ENCODE data around the gene FMNL2.

The FMNL2 gene

DNA sequence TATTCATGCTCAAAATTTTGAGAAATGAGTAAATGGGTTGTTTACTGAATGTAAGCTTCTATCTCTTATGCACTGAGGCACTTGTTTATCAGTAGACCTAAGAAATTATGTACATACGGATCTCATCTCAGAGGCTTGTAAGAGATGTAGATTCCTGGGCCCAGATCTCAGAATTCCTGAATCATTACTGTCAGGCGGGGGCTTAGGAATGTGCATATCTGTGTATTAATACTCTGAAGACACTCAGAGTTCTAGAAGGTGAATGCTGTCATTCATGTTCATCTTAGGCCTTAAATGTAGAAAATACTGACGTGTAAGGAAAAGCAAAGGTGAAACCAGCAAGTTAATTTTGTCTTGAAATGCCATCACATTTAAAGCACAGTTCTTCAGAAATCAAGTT lies 169.6 kb downstream of the FMNL2 start:
- H3K27me3 ChIP-seq (ENCODE audit: control insufficient read depth, insufficient read depth, low read length) = no peaks in the 10 kb centered on the region
- no CpG with 5 or more reads among the region's 3 CpGs for WGBS (ENCODE audit: insufficient coverage, insufficient read length)
- no peak overlapping the region for H3K4me3 ChIP-seq (ENCODE audit: low read length)
- no peaks in the 10 kb centered on the region for H3K9me3 ChIP-seq (ENCODE audit: control insufficient read depth, insufficient read depth, low read length)
- H3K4me1 ChIP-seq (ENCODE audit: control insufficient read depth, insufficient read depth, low read length) = no peaks in the 10 kb centered on the region
- no peaks in the 10 kb centered on the region for H3K36me3 ChIP-seq (ENCODE audit: control insufficient read depth, insufficient read depth, low read length)
- H3K27ac ChIP-seq (ENCODE audit: low read length) = no peak overlapping the region
- no peak for DNase-seq (ENCODE audit: low read depth, low spot score)

DNA sequence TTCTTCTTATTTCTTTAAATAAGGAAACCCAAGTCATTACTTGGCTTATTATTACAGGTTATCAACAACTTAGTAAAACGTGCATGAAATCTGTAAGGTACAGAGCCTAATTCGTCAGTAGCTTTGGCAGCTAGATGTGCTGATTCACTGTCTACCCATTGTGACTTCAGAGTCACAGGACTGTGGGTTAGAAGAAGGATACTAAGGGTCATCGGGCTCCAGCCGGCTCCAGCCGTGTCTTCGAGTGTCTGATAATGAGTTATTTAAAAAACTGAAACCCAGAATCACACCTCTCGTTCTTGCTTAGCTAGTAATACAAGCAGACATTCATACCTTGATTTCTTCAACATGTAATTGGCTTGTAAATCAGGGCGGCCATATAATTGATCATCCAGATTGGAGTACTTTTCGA lies 170.5 kb downstream of the FMNL2 start:
- WGBS (ENCODE audit: insufficient coverage, insufficient read length) = no CpG with 5 or more reads among the region's 9 CpGs
- H3K9me3 ChIP-seq (ENCODE audit: control insufficient read depth, insufficient read depth, low read length) = no peaks in the 10 kb centered on the region
- no peaks in the 10 kb centered on the region for H3K4me1 ChIP-seq (ENCODE audit: control insufficient read depth, insufficient read depth, low read length)
- H3K27ac ChIP-seq (ENCODE audit: low read length) = no peak overlapping the region
- no peak for DNase-seq (ENCODE audit: low read depth, low spot score)
- H3K36me3 ChIP-seq (ENCODE audit: control insufficient read depth, insufficient read depth, low read length) = no peaks in the 10 kb centered on the region
- no peak overlapping the region for H3K4me3 ChIP-seq (ENCODE audit: low read length)
- no peaks in the 10 kb centered on the region for H3K27me3 ChIP-seq (ENCODE audit: control insufficient read depth, insufficient read depth, low read length)

GRCh38 chr2:152506843-152507242 lies 171.9 kb downstream of the FMNL2 start:
- Histone ChIP-seq H3K9me3 (ENCODE audit: control insufficient read depth, insufficient read depth, low read length) (no peaks in the 10 kb centered on the region), H3K4me1 (ENCODE audit: control insufficient read depth, insufficient read depth, low read length) (no peaks in the 10 kb centered on the region), H3K4me3 (ENCODE audit: low read length) (no peak overlapping the region), H3K27me3 (ENCODE audit: control insufficient read depth, insufficient read depth, low read length) (no peaks in the 10 kb centered on the region), H3K27ac (ENCODE audit: low read length) (no peak overlapping the region), H3K36me3 (ENCODE audit: control insufficient read depth, insufficient read depth, low read length) (no peaks in the 10 kb centered on the region)
- no peak for DNase-seq (ENCODE audit: low read depth, low spot score)
- WGBS (ENCODE audit: insufficient coverage, insufficient read length) = no CpG with 5 or more reads among the region's 4 CpGs

DNA sequence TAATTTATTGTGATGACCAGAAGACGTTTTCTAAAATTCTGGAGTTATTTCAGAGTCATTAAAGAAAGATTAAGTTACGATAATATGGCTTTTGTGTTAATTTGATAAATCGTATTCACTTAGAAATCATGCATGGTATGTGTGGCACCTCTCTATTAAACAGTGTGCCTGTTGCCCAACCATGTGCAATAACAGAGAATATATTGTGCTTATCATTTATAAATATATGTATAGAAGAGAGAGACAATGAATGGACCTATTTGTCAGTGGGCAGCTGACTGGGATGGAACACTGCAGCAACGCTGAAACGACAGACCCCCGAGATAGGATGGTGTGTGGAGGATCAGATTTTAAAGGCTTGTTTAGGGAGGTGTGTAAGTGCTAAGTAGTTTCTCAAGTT lies 172.9 kb downstream of the FMNL2 start:
- no peaks in the 10 kb centered on the region for H3K27me3 ChIP-seq (ENCODE audit: control insufficient read depth, insufficient read depth, low read length)
- no peaks in the 10 kb centered on the region for H3K4me1 ChIP-seq (ENCODE audit: control insufficient read depth, insufficient read depth, low read length)
- no peak overlapping the region for H3K4me3 ChIP-seq (ENCODE audit: low read length)
- H3K9me3 ChIP-seq (ENCODE audit: control insufficient read depth, insufficient read depth, low read length) = no peaks in the 10 kb centered on the region
- H3K36me3 ChIP-seq (ENCODE audit: control insufficient read depth, insufficient read depth, low read length) = no peaks in the 10 kb centered on the region
- WGBS (ENCODE audit: insufficient coverage, insufficient read length) = 100% methylated on average over 3 of the region's 6 CpGs
- H3K27ac ChIP-seq (ENCODE audit: low read length) = no peak overlapping the region
- no peak for DNase-seq (ENCODE audit: low read depth, low spot score)

DNA sequence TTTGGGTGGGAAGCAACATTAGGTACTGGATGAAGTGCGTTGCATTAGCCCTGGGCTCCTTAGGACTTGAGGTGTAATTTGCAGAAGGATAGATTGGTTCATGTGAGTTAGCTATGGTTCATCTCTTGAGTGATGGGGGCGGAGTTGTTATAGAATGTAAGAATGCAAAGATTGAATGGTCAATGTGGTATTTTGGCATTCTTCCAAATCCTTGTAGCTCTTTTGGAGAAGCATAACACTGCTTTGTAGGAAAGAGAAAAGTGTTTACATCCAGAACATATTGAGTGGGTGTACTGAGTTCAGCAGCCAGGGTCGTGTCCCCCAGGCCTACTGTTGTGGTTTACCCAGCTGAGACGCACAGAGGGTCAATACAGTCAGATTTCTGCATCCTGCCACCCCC lies 173.5 kb downstream of the FMNL2 start:
- Histone ChIP-seq H3K4me1 (ENCODE audit: control insufficient read depth, insufficient read depth, low read length) (no peaks in the 10 kb centered on the region), H3K9me3 (ENCODE audit: control insufficient read depth, insufficient read depth, low read length) (no peaks in the 10 kb centered on the region), H3K4me3 (ENCODE audit: low read length) (no peak overlapping the region), H3K36me3 (ENCODE audit: control insufficient read depth, insufficient read depth, low read length) (no peaks in the 10 kb centered on the region), H3K27me3 (ENCODE audit: control insufficient read depth, insufficient read depth, low read length) (no peaks in the 10 kb centered on the region), H3K27ac (ENCODE audit: low read length) (no peak overlapping the region)
- no CpG with 5 or more reads among the region's 4 CpGs for WGBS (ENCODE audit: insufficient coverage, insufficient read length)
- no peak for DNase-seq (ENCODE audit: low read depth, low spot score)

GRCh38 chr2:152509772-152510491 lies 175.0 kb downstream of the FMNL2 start:
- Histone ChIP-seq H3K27ac (ENCODE audit: low read length) (no peak overlapping the region), H3K4me3 (ENCODE audit: low read length) (no peak overlapping the region), H3K4me1 (ENCODE audit: control insufficient read depth, insufficient read depth, low read length) (no peaks in the 10 kb centered on the region), H3K9me3 (ENCODE audit: control insufficient read depth, insufficient read depth, low read length) (no peaks in the 10 kb centered on the region), H3K36me3 (ENCODE audit: control insufficient read depth, insufficient read depth, low read length) (no peaks in the 10 kb centered on the region), H3K27me3 (ENCODE audit: control insufficient read depth, insufficient read depth, low read length) (no peaks in the 10 kb centered on the region)
- WGBS (ENCODE audit: insufficient coverage, insufficient read length) = no CpG with 5 or more reads among the region's 3 CpGs
- DNase-seq (ENCODE audit: low read depth, low spot score) = no peak

DNA sequence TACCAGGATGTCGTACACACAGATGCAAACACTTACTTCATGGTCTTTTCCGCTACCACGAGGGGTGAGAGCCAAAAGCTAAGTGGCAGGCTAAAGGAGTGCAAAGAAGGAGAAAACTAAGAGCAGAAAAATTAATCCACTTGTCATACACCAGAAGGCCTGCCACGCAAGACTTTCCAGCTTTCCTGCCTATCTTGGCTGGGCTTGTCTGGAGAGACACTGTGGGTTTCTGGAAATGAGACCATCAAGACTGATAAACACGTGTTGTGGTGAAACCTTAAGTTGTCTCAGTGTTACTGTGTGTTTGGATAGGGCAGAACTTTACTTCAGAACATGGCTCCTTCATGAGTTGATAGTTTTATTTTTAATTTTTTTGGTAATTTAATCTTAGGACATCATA lies 175.6 kb downstream of the FMNL2 start:
- H3K36me3 ChIP-seq (ENCODE audit: control insufficient read depth, insufficient read depth, low read length) = no peaks in the 10 kb centered on the region
- DNase-seq (ENCODE audit: low read depth, low spot score) = no peak
- H3K27ac ChIP-seq (ENCODE audit: low read length) = no peak overlapping the region
- H3K9me3 ChIP-seq (ENCODE audit: control insufficient read depth, insufficient read depth, low read length) = no peaks in the 10 kb centered on the region
- WGBS (ENCODE audit: insufficient coverage, insufficient read length) = no CpG with 5 or more reads among the region's 5 CpGs
- no peaks in the 10 kb centered on the region for H3K4me1 ChIP-seq (ENCODE audit: control insufficient read depth, insufficient read depth, low read length)
- H3K27me3 ChIP-seq (ENCODE audit: control insufficient read depth, insufficient read depth, low read length) = no peaks in the 10 kb centered on the region
- no peak overlapping the region for H3K4me3 ChIP-seq (ENCODE audit: low read length)

- no CpG with 5 or more reads among the region's 2 CpGs for WGBS (ENCODE audit: insufficient coverage, insufficient read length)
- Histone ChIP-seq H3K4me3 (ENCODE audit: low read length) (no peak overlapping the region), H3K4me1 (ENCODE audit: control insufficient read depth, insufficient read depth, low read length) (no peaks in the 10 kb centered on the region), H3K9me3 (ENCODE audit: control insufficient read depth, insufficient read depth, low read length) (no peaks in the 10 kb centered on the region), H3K36me3 (ENCODE audit: control insufficient read depth, insufficient read depth, low read length) (no peaks in the 10 kb centered on the region), H3K27ac (ENCODE audit: low read length) (no peak overlapping the region), H3K27me3 (ENCODE audit: control insufficient read depth, insufficient read depth, low read length) (no peaks in the 10 kb centered on the region)
- no peak for DNase-seq (ENCODE audit: low read depth, low spot score)
Measured at GRCh38 chr2:152511981-152512380, 177.0 kb downstream of the FMNL2 start.

DNA sequence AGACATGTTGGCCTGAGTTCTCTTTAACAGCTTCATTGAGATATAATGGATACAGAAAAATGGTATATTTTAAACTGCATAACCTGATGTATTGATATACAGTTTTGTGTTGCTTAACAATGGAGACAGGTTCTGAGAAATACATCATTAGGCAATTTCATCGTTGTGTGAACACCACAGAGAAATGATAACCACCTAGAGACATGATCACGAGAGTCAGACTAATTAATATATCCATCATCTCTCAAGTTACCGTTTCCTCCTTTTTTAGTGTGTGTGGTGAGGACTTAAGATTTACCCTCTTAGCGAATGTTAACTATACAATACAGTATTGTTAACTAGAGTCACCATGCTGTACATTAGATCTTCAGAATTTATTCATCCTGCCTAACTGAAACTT lies 178.1 kb downstream of the FMNL2 start:
- Histone ChIP-seq H3K9me3 (ENCODE audit: control insufficient read depth, insufficient read depth, low read length) (no peaks in the 10 kb centered on the region), H3K27ac (ENCODE audit: low read length) (no peak overlapping the region), H3K36me3 (ENCODE audit: control insufficient read depth, insufficient read depth, low read length) (no peaks in the 10 kb centered on the region), H3K27me3 (ENCODE audit: control insufficient read depth, insufficient read depth, low read length) (no peaks in the 10 kb centered on the region), H3K4me3 (ENCODE audit: low read length) (no peak overlapping the region), H3K4me1 (ENCODE audit: control insufficient read depth, insufficient read depth, low read length) (no peaks in the 10 kb centered on the region)
- no peak for DNase-seq (ENCODE audit: low read depth, low spot score)
- no CpG with 5 or more reads among the region's 4 CpGs for WGBS (ENCODE audit: insufficient coverage, insufficient read length)

DNA sequence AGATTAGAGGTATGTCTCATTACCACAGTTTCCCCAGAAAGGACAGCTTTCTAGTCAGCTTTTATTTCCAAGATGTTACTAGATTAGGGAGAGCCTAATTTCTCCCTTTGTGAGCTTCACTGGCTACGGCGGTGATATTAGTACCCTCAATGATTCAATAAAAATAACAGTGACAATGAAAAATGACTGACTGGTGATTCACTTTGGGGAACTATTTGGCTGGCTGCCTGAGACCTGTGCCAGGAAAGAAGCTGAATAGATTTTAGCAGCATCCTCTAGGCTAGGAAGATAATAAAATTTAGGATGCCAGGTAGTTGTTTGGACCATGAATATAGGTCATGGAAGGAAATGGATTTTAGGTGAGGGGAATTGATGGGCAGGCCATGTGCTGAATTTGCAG lies 178.7 kb downstream of the FMNL2 start:
- no peaks in the 10 kb centered on the region for H3K9me3 ChIP-seq (ENCODE audit: control insufficient read depth, insufficient read depth, low read length)
- H3K4me3 ChIP-seq (ENCODE audit: low read length) = no peak overlapping the region
- no CpG with 5 or more reads among the region's 2 CpGs for WGBS (ENCODE audit: insufficient coverage, insufficient read length)
- H3K27me3 ChIP-seq (ENCODE audit: control insufficient read depth, insufficient read depth, low read length) = no peaks in the 10 kb centered on the region
- no peak overlapping the region for H3K27ac ChIP-seq (ENCODE audit: low read length)
- H3K4me1 ChIP-seq (ENCODE audit: control insufficient read depth, insufficient read depth, low read length) = no peaks in the 10 kb centered on the region
- H3K36me3 ChIP-seq (ENCODE audit: control insufficient read depth, insufficient read depth, low read length) = no peaks in the 10 kb centered on the region
- no peak for DNase-seq (ENCODE audit: low read depth, low spot score)

DNA sequence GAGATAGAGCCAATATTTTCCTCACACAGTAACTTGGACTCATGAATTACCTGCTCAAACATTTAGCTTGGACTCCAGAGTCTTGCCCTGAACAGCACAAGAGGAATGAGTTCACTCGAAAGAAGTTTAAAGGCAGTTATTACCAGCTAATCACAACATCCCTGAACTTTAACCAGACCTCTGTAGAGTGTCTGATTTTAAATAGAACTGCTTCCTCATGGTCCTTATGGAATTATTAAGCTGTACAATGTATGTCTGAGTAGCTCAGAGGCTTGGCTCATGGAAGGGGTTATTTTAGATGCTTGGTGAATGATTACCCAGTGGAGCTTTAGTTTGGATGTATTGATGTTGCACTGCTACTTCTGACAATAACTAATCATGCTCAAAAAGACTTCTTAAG lies 183.1 kb downstream of the FMNL2 start:
- Histone ChIP-seq H3K4me3 (ENCODE audit: low read length) (no peak overlapping the region), H3K27ac (ENCODE audit: low read length) (no peak overlapping the region), H3K36me3 (ENCODE audit: control insufficient read depth, insufficient read depth, low read length) (no peaks in the 10 kb centered on the region), H3K4me1 (ENCODE audit: control insufficient read depth, insufficient read depth, low read length) (no peaks in the 10 kb centered on the region), H3K9me3 (ENCODE audit: control insufficient read depth, insufficient read depth, low read length) (no peaks in the 10 kb centered on the region), H3K27me3 (ENCODE audit: control insufficient read depth, insufficient read depth, low read length) (no peaks in the 10 kb centered on the region)
- no CpG with 5 or more reads among the region's 1 CpG for WGBS (ENCODE audit: insufficient coverage, insufficient read length)
- DNase-seq (ENCODE audit: low read depth, low spot score) = no peak
